ENCODE results near the gene SEPTIN14. TPM values are rescaled to one million over a fixed set of nuclear protein-coding genes. Genes with fewer than 3 reads are reported as not detected.
A peak's percentile ranks its signal among the peaks of the same experiment; 100 is the strongest.

Gene SEPTIN14
- total RNA-seq, 3 donors from 2014 or later: not detected

- no peaks in the 10 kb centered on the region for H3K4me1 ChIP-seq
- peak overlapping the region; percentile 54 to 82 (median 75) for H3K4me3 ChIP-seq
- no peaks in the 10 kb centered on the region for H3K9me3 ChIP-seq
- no peaks in the 10 kb centered on the region for H3K36me3 ChIP-seq
- H3K27me3 ChIP-seq: no peaks in the 10 kb centered on the region
- intact Hi-C loops (cut with DNase I; ENCODE audit: low total_unique reads): no loop called here
- no peak for DNase-seq (ENCODE audit: low spot score in 2 of 2)
- TF ChIP-seq CTCF (IDR thresholded peaks at IDR 0.05) (no peak), POLR2AphosphoS5 (IDR thresholded peaks at IDR 0.05) (no peak), POLR2A (IDR thresholded peaks at IDR 0.05) (no peak)
- H3K27ac ChIP-seq: peak overlapping the region; percentile 68 to 76
Observed at GRCh38 chr7:55887821-55888247, 25.3 kb upstream of the SEPTIN14 start.

GRCh38 chr7:55884321-55884720 lies 21.8 kb upstream of the SEPTIN14 start:
- intact Hi-C loops (cut with DNase I; ENCODE audit: low total_unique reads): no loop called here
- H3K4me1 ChIP-seq: no peaks in the 10 kb centered on the region
- TF ChIP-seq CTCF (IDR thresholded peaks at IDR 0.05): no peak
- no peak for DNase-seq (ENCODE audit: low spot score in 2 of 2)
- H3K36me3 ChIP-seq: no peaks in the 10 kb centered on the region
- H3K27ac ChIP-seq: no peak overlapping the region
- no peak overlapping the region for H3K4me3 ChIP-seq
- no peaks in the 10 kb centered on the region for H3K27me3 ChIP-seq
- no peaks in the 10 kb centered on the region for H3K9me3 ChIP-seq

- no peaks in the 10 kb centered on the region for H3K4me1 ChIP-seq
- H3K27me3 ChIP-seq: no peaks in the 10 kb centered on the region
- no peak overlapping the region for H3K4me3 ChIP-seq
- intact Hi-C loops (cut with DNase I; ENCODE audit: low total_unique reads): no loop called here
- H3K36me3 ChIP-seq: no peaks in the 10 kb centered on the region
- DNase-seq (ENCODE audit: low spot score in 2 of 2): no peak
- H3K9me3 ChIP-seq: no peaks in the 10 kb centered on the region
- H3K27ac ChIP-seq: no peak overlapping the region
- no peak for TF ChIP-seq POLR2AphosphoS5 (IDR thresholded peaks at IDR 0.05)
- no peak for TF ChIP-seq POLR2A (IDR thresholded peaks at IDR 0.05)
- no peak for TF ChIP-seq CTCF (IDR thresholded peaks at IDR 0.05)
Observed at GRCh38 chr7:55878691-55879090, 16.1 kb upstream of the SEPTIN14 start.

- H3K27ac ChIP-seq: no peak overlapping the region
- no peaks in the 10 kb centered on the region for H3K4me1 ChIP-seq
- intact Hi-C loops (cut with DNase I; ENCODE audit: low total_unique reads): no loop called here
- no peaks in the 10 kb centered on the region for H3K27me3 ChIP-seq
- DNase-seq (ENCODE audit: low spot score in 2 of 2): no peak
- TF ChIP-seq POLR2A (IDR thresholded peaks at IDR 0.05) (no peak), POLR2AphosphoS5 (IDR thresholded peaks at IDR 0.05) (no peak), CTCF (IDR thresholded peaks at IDR 0.05) (no peak)
- no peaks in the 10 kb centered on the region for H3K9me3 ChIP-seq
- H3K36me3 ChIP-seq: no peaks in the 10 kb centered on the region
- H3K4me3 ChIP-seq: no peak overlapping the region
Observed at GRCh38 chr7:55877308-55877707, 14.8 kb upstream of the SEPTIN14 start.

- Histone ChIP-seq H3K4me3 (no peak overlapping the region), H3K4me1 (no peaks in the 10 kb centered on the region), H3K27ac (no peak overlapping the region), H3K27me3 (no peaks in the 10 kb centered on the region), H3K36me3 (no peaks in the 10 kb centered on the region), H3K9me3 (no peaks in the 10 kb centered on the region)
- TF ChIP-seq CTCF (IDR thresholded peaks at IDR 0.05) (no peak), POLR2A (IDR thresholded peaks at IDR 0.05) (no peak), POLR2AphosphoS5 (IDR thresholded peaks at IDR 0.05) (no peak)
- intact Hi-C loops (cut with DNase I; ENCODE audit: low total_unique reads): no loop called here
- DNase-seq (ENCODE audit: low spot score in 2 of 2): no peak
Observed at GRCh38 chr7:55873765-55874164, 11.2 kb upstream of the SEPTIN14 start.
